GM23248 (cell line): ENCODE data around the gene ASF1B. TPM values are rescaled to one million over a fixed set of nuclear protein-coding genes. Genes with fewer than 3 reads are reported as not detected.
"Not testable (repeated sequence)": the region's sequence is repeated elsewhere in the genome, so short reads cannot be mapped to it uniquely, and the experiment has no call there.

Experiments used
- DNase-seq: peaks from one replicate; pipeline ENCODE4 v3.0.0-alpha.2; 2015
- H2AFZ ChIP-seq: fragments of 200-600 bp; sonication (generic); 2 replicates; pipeline ENCODE4 v1.6.1; 2016; ENCODE audit warnings: antibody characterized with exemption
- H3F3A ChIP-seq: fragments of 200-600 bp; sonication (generic); 2 replicates; pipeline ENCODE4 v1.6.1; 2016; ENCODE audit warnings: mild to moderate bottlenecking, antibody characterized with exemption, mixed run types; ENCODE audit not compliant: insufficient read depth
- H3K27ac ChIP-seq: fragments of 200-600 bp; sonication (generic); 2 replicates; pipeline ENCODE4 v1.5.1; 2016; ENCODE audit warnings: mild to moderate bottlenecking
- H3K27me3 ChIP-seq: fragments of 200-600 bp; sonication (generic); replicated peaks from 2 replicates; pipeline ENCODE4 v1.6.1; 2016; ENCODE audit warnings: mild to moderate bottlenecking; ENCODE audit not compliant: insufficient read depth
- H3K36me3 ChIP-seq: fragments of 200-600 bp; sonication (generic); 2 replicates; pipeline ENCODE4 v1.6.1; 2016; ENCODE audit warnings: low read depth, mild to moderate bottlenecking
- H3K4me1 ChIP-seq: fragments of 200-600 bp; sonication (generic); 2 replicates; pipeline ENCODE4 v1.6.1; 2016; ENCODE audit warnings: mild to moderate bottlenecking; ENCODE audit not compliant: insufficient read depth
- H3K4me2 ChIP-seq: fragments of 200-600 bp; sonication (generic); one replicate; pipeline ENCODE4 v1.6.1; 2016; ENCODE audit warnings: mild to moderate bottlenecking; ENCODE audit not compliant: unreplicated experiment
- H3K4me3 ChIP-seq: fragments of 200-600 bp; sonication (generic); 2 replicates; pipeline ENCODE4 v1.5.1; 2016; ENCODE audit warnings: mild to moderate bottlenecking
- H3K79me2 ChIP-seq: fragments of 200-600 bp; sonication (generic); 2 replicates; pipeline ENCODE4 v1.6.1; 2016; ENCODE audit warnings: mild to moderate bottlenecking; ENCODE audit not compliant: insufficient read depth
- H3K9ac ChIP-seq: fragments of 200-600 bp; sonication (generic); 2 replicates; pipeline ENCODE4 v1.6.1; 2016; ENCODE audit warnings: mild to moderate bottlenecking
- H3K9me2 ChIP-seq: fragments of 200-600 bp; sonication (generic); 2 replicates; pipeline ENCODE4 v1.6.1; 2016; ENCODE audit warnings: mixed run types, mild to moderate bottlenecking, moderate library complexity; ENCODE audit not compliant: insufficient read depth
- H3K9me3 ChIP-seq: fragments of 200-600 bp; sonication (generic); one replicate; pipeline ENCODE4 v1.6.1; 2017; ENCODE audit warnings: low read depth
- H4K20me1 ChIP-seq: fragments of 200-600 bp; sonication (generic); 2 replicates; pipeline ENCODE4 v1.6.0; 2016; ENCODE audit not compliant: insufficient read depth
- EZH2 ChIP-seq: fragments of 200-600 bp; sonication (generic); IDR thresholded peaks from 2 replicates; pipeline ENCODE4 v1.6.1; 2018; ENCODE audit warnings: antibody characterized with exemption, mild to moderate bottlenecking; ENCODE audit not compliant: insufficient read depth, poor library complexity, severe bottlenecking
- EZH2phosphoT487 ChIP-seq: fragments of 200-600 bp; sonication (generic); IDR thresholded peaks from 2 replicates; pipeline ENCODE4 v1.6.1; 2018; ENCODE audit warnings: antibody characterized with exemption, moderate library complexity, mild to moderate bottlenecking, low read depth; ENCODE audit not compliant: insufficient read depth
- WGBS, 2 experiments: methylation state at CpG; one replicate each; pipeline ENCODE4 v1.1.6; 2015 to 2017; ENCODE audit warnings: low lambda C conversion rate in 2 of 2, low coverage in 1 of 2; ENCODE audit errors: missing lambda C conversion rate in 2 of 2; 5-methylcytosine and 5-hydroxymethylcytosine counted together
- in situ Hi-C: fragments of 300-500 bp; cut with MboI; formaldehyde crosslinking; loops from 2 replicates; pipeline ENCODE4 v1.15.0; 2020
- polyA plus RNA-seq: library from polyadenylated mRNA; unstranded; fragments of >200 nt; fragmentation: Nextera tagmentation; extraction: Ambion mirVana; gene quantifications from 2 replicates; pipeline ENCODE4 v1.2.1, GENCODE V29; 2016
- total RNA-seq: library from RNA; depleted of rRNA; stranded (reverse); fragments of >200 nt; shearing (Covaris generic); gene quantifications from 2 replicates; pipeline ENCODE4 v1.2.3, GENCODE V29; 2014

The ASF1B gene
- total and polyA plus RNA-seq, 2 experiments from 2014 or later: 11.2 to 19.0 TPM

DNA sequence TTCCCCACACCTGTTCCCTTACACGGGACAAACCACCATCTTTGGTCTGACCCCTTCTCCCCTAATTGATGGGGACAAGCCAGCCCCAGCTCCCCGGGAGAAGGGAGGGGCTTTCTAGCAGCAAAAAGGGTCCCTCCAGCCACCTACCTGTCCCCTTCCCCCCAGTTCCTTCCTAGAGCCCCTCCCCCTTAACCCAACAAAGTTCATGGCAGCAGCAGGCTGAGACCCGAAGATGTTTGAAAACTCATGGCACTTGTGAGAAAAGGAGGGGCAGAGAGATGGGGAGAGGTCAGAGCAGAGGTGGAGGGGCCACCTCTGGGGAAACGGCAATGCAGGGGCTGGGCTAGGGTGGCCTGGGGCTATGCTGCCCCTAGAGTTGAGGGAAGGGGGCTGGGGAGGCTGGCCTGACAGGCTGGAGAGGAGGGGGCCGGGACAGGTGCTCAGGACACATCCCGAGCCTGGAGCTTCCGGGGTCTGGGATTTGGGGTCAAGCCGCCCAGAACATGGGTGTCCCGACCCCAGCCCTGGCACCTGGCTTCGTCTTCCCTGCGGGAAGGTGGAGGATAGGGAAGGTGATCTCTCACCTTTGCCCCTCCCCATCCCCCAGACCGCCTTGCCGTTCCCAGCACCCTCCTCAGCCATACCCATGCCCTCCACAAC lies 12.5 kb upstream of the ASF1B start:
- TF ChIP-seq EZH2 (no peak), EZH2phosphoT487 (no peak)

GRCh38 chr19:14147797-14148605 lies 11.6 kb upstream of the ASF1B start:
- peak overlapping the region; percentile 67 for H2AFZ ChIP-seq
- TF ChIP-seq EZH2phosphoT487 (no peak), EZH2 (no peak)

More for the DNA sequence above, 12.5 kb upstream of the ASF1B start:
- peaks cover 9% of the 10 kb centered on the region; the same call in 1 of the 2 replicates for H3F3A ChIP-seq
- no peaks in the 10 kb centered on the region for H3K9me2 ChIP-seq
- peak overlapping the region; percentile 56; the same call in 1 of the 2 replicates for H3K4me3 ChIP-seq
- H3K27ac ChIP-seq: peak overlapping the region; percentile 44; the same call in 1 of the 2 replicates
- H3K4me1 ChIP-seq: peaks cover 31% of the 10 kb centered on the region
- peaks cover 15% of the 10 kb centered on the region; the same call in 1 of the 2 replicates for H3K79me2 ChIP-seq
- DNase-seq: no peak
- no peaks in the 10 kb centered on the region for H3K27me3 ChIP-seq
- peak overlapping the region; percentile 77 for H3K9ac ChIP-seq
- H3K36me3 ChIP-seq: no peaks in the 10 kb centered on the region
- H3K9me3 ChIP-seq: no peaks in the 10 kb centered on the region
- H3K4me2 ChIP-seq: peak overlapping the region; percentile 84
- WGBS, 2 experiments: 52 to 64% methylated on average over 7 to 13 of the region's 13 CpGs
- H2AFZ ChIP-seq: peak overlapping the region; percentile 84
- in situ Hi-C loops: no loop called here
- H4K20me1 ChIP-seq: no peaks in the 10 kb centered on the region

GRCh38 chr19:14146789-14147216 lies 10.4 kb upstream of the ASF1B start:
- Histone ChIP-seq H3K79me2 (peaks cover 21% of the 10 kb centered on the region), H3K4me2 (peak overlapping the region; percentile 26), H3K4me1 (peaks cover 31% of the 10 kb centered on the region), H3K9me2 (no peaks in the 10 kb centered on the region), H3K27ac (peak overlapping the region; percentile 88), H2AFZ (peak overlapping the region; percentile 80), H3K9me3 (no peaks in the 10 kb centered on the region), H4K20me1 (no peaks in the 10 kb centered on the region), H3F3A (peaks cover 9% of the 10 kb centered on the region; the same call in 1 of the 2 replicates), H3K9ac (peak overlapping the region; percentile 73), H3K4me3 (no peak overlapping the region), H3K36me3 (no peaks in the 10 kb centered on the region), H3K27me3 (no peaks in the 10 kb centered on the region)
- WGBS, 2 experiments: 29 to 31% methylated on average over 7 of the region's 7 CpGs
- DNase-seq: peak; percentile 96
- in situ Hi-C loops: no loop called here
- 0 out of 2 replicates have a peak, but pooled peaks have one; percentile 29 for TF ChIP-seq EZH2phosphoT487
- TF ChIP-seq EZH2: no peak

More at GRCh38 chr19:14147797-14148605, 11.6 kb upstream of the ASF1B start:
- Histone ChIP-seq H3K9me3 (no peaks in the 10 kb centered on the region), H3K79me2 (peaks cover 17% of the 10 kb centered on the region; the same call in 1 of the 2 replicates), H3F3A (peaks cover 9% of the 10 kb centered on the region; the same call in 1 of the 2 replicates), H3K9me2 (no peaks in the 10 kb centered on the region), H3K9ac (peak overlapping the region; percentile 77), H3K27me3 (no peaks in the 10 kb centered on the region), H4K20me1 (no peaks in the 10 kb centered on the region), H3K4me2 (peak overlapping the region; percentile 52), H3K4me3 (no peak overlapping the region; the same call in 1 of the 2 replicates), H3K4me1 (peaks cover 31% of the 10 kb centered on the region), H3K27ac (peak overlapping the region; percentile 88; the same call in 1 of the 2 replicates), H3K36me3 (no peaks in the 10 kb centered on the region)
- DNase-seq: peak; percentile 84
- in situ Hi-C loops: no loop called here
- 29 to 30% methylated on average over 20 of the region's 20 CpGs for WGBS, 2 experiments

- H3K27me3 ChIP-seq, DNase-seq, H3K9me3 ChIP-seq, H3F3A ChIP-seq, H3K9me2 ChIP-seq, H4K20me1 ChIP-seq, H3K36me3 ChIP-seq, H3K4me3 ChIP-seq, in situ Hi-C loops, H3K4me2 ChIP-seq: not testable (repeated sequence)
- Histone ChIP-seq H3K4me1 (peaks cover 31% of the 10 kb centered on the region), H3K9ac (peak overlapping the region; percentile 73), H3K27ac (peak overlapping the region; percentile 88), H3K79me2 (peaks cover 21% of the 10 kb centered on the region), H2AFZ (peak overlapping the region; percentile 80)
- 94 to 95% methylated on average over 10 of the region's 10 CpGs for WGBS, 2 experiments
Observed at GRCh38 chr19:14146169-14146568, 9.8 kb upstream of the ASF1B start.
